Endothelial cell (in vitro differentiated cells): Measurements from ENCODE around the gene MAPK7. TPM values are rescaled to one million over a fixed set of nuclear protein-coding genes. Genes with fewer than 3 reads are reported as not detected.

Source experiments
- DNase-seq: peaks from one replicate; pipeline ENCODE4 v3.0.0; 2021; ENCODE audit warnings: low spot score
- H3K27ac Mint-ChIP-seq: one replicate; pipeline ENCODE4 v1.8.0; 2021; ENCODE audit warnings: mixed read lengths, inconsistent platforms; ENCODE audit not compliant: unreplicated experiment
- H3K27me3 Mint-ChIP-seq: one replicate; pipeline ENCODE4 v1.8.0; 2021; ENCODE audit warnings: mild to moderate bottlenecking, moderate library complexity, mixed read lengths, inconsistent platforms; ENCODE audit not compliant: unreplicated experiment
- H3K36me3 Mint-ChIP-seq: one replicate; pipeline ENCODE4 v1.8.0; 2021; ENCODE audit warnings: mild to moderate bottlenecking, low read depth, mixed read lengths, inconsistent platforms; ENCODE audit not compliant: unreplicated experiment
- H3K4me1 Mint-ChIP-seq: one replicate; pipeline ENCODE4 v1.8.0; 2021; ENCODE audit warnings: mild to moderate bottlenecking, mixed read lengths, inconsistent platforms; ENCODE audit not compliant: unreplicated experiment
- H3K4me3 Mint-ChIP-seq: one replicate; pipeline ENCODE4 v1.8.0; 2021; ENCODE audit warnings: mild to moderate bottlenecking, mixed read lengths, inconsistent platforms; ENCODE audit not compliant: unreplicated experiment
- H3K9me3 Mint-ChIP-seq: one replicate; pipeline ENCODE4 v1.8.0; 2021; ENCODE audit warnings: mixed read lengths, inconsistent platforms; ENCODE audit not compliant: unreplicated experiment
- total RNA-seq: library from RNA; stranded (reverse); fragmentation: NEBNext Ultra II Directional; extraction: Animal tissue kit (Norgen Biotek cat#: 25700); gene quantifications from one replicate; pipeline ENCODE4 v1.2.1, GENCODE V29; 2021; ENCODE audit not compliant: unreplicated experiment
- TF ChIP-seq, protein P1 (sequence below): fragments of 200-600 bp; sonication (generic); IDR thresholded peaks from one replicate; pipeline ENCODE4 v1.5.0; 2021; ENCODE audit warnings: antibody characterized with exemption; ENCODE audit not compliant: unreplicated experiment

Gene MAPK7
- total RNA-seq, 1 donor from 2014 or later = 48.5 TPM

DNA sequence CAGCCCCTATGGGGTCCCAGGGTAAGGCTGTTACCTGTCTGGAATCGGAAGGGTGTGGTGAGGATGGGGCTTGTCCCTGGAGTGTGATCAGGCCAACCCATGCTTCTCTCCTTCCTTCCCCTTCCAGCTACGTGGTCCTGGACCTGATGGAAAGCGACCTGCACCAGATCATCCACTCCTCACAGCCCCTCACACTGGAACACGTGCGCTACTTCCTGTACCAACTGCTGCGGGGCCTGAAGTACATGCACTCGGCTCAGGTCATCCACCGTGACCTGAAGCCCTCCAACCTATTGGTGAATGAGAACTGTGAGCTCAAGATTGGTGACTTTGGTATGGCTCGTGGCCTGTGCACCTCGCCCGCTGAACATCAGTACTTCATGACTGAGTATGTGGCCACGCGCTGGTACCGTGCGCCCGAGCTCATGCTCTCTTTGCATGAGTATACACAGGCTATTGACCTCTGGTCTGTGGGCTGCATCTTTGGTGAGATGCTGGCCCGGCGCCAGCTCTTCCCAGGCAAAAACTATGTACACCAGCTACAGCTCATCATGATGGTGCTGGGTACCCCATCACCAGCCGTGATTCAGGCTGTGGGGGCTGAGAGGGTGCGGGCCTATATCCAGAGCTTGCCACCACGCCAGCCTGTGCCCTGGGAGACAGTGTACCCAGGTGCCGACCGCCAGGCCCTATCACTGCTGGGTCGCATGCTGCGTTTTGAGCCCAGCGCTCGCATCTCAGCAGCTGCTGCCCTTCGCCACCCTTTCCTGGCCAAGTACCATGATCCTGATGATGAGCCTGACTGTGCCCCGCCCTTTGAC, 2.4 kb downstream of the MAPK7 start:
- H3K9me3 Mint-ChIP-seq = no peaks in the 10 kb centered on the region
- peak overlapping the region; percentile 59 for H3K4me3 Mint-ChIP-seq
- H3K27me3 Mint-ChIP-seq = peaks cover 8% of the 10 kb centered on the region
- no peak for DNase-seq
- no peak overlapping the region for H3K27ac Mint-ChIP-seq
- H3K36me3 Mint-ChIP-seq = peaks cover 20% of the 10 kb centered on the region
- H3K4me1 Mint-ChIP-seq = peaks cover 14% of the 10 kb centered on the region
- TF ChIP-seq, protein P1, sequence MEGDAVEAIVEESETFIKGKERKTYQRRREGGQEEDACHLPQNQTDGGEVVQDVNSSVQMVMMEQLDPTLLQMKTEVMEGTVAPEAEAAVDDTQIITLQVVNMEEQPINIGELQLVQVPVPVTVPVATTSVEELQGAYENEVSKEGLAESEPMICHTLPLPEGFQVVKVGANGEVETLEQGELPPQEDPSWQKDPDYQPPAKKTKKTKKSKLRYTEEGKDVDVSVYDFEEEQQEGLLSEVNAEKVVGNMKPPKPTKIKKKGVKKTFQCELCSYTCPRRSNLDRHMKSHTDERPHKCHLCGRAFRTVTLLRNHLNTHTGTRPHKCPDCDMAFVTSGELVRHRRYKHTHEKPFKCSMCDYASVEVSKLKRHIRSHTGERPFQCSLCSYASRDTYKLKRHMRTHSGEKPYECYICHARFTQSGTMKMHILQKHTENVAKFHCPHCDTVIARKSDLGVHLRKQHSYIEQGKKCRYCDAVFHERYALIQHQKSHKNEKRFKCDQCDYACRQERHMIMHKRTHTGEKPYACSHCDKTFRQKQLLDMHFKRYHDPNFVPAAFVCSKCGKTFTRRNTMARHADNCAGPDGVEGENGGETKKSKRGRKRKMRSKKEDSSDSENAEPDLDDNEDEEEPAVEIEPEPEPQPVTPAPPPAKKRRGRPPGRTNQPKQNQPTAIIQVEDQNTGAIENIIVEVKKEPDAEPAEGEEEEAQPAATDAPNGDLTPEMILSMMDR = no peak

DNA sequence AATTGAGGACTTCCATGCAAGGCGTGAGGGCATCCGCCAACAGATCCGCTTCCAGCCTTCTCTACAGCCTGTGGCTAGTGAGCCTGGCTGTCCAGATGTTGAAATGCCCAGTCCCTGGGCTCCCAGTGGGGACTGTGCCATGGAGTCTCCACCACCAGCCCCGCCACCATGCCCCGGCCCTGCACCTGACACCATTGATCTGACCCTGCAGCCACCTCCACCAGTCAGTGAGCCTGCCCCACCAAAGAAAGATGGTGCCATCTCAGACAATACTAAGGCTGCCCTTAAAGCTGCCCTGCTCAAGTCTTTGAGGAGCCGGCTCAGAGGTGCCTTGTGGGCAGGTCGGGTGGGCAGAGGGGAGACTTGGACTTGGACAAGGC, 3.1 kb downstream of the MAPK7 start:
- Mint-ChIP-seq H3K4me1 (peaks cover 14% of the 10 kb centered on the region), H3K27ac (no peak overlapping the region), H3K27me3 (peaks cover 8% of the 10 kb centered on the region), H3K4me3 (no peak overlapping the region), H3K36me3 (peaks cover 20% of the 10 kb centered on the region), H3K9me3 (no peaks in the 10 kb centered on the region)
- TF ChIP-seq, protein P1 = no peak
- DNase-seq = no peak

DNA sequence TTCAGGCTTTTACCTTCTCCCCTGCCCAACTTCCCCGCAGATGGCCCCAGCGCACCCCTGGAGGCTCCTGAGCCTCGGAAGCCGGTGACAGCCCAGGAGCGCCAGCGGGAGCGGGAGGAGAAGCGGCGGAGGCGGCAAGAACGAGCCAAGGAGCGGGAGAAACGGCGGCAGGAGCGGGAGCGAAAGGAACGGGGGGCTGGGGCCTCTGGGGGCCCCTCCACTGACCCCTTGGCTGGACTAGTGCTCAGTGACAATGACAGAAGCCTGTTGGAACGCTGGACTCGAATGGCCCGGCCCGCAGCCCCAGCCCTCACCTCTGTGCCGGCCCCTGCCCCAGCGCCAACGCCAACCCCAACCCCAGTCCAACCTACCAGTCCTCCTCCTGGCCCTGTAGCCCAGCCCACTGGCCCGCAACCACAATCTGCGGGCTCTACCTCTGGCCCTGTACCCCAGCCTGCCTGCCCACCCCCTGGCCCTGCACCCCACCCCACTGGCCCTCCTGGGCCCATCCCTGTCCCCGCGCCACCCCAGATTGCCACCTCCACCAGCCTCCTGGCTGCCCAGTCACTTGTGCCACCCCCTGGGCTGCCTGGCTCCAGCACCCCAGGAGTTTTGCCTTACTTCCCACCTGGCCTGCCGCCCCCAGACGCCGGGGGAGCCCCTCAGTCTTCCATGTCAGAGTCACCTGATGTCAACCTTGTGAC, 3.6 kb downstream of the MAPK7 start:
- peaks cover 8% of the 10 kb centered on the region for H3K27me3 Mint-ChIP-seq
- H3K27ac Mint-ChIP-seq = no peak overlapping the region
- TF ChIP-seq, protein P1 = no peak
- DNase-seq = no peak
- no peaks in the 10 kb centered on the region for H3K9me3 Mint-ChIP-seq
- peaks cover 20% of the 10 kb centered on the region for H3K36me3 Mint-ChIP-seq
- no peak overlapping the region for H3K4me3 Mint-ChIP-seq
- peaks cover 12% of the 10 kb centered on the region for H3K4me1 Mint-ChIP-seq

DNA sequence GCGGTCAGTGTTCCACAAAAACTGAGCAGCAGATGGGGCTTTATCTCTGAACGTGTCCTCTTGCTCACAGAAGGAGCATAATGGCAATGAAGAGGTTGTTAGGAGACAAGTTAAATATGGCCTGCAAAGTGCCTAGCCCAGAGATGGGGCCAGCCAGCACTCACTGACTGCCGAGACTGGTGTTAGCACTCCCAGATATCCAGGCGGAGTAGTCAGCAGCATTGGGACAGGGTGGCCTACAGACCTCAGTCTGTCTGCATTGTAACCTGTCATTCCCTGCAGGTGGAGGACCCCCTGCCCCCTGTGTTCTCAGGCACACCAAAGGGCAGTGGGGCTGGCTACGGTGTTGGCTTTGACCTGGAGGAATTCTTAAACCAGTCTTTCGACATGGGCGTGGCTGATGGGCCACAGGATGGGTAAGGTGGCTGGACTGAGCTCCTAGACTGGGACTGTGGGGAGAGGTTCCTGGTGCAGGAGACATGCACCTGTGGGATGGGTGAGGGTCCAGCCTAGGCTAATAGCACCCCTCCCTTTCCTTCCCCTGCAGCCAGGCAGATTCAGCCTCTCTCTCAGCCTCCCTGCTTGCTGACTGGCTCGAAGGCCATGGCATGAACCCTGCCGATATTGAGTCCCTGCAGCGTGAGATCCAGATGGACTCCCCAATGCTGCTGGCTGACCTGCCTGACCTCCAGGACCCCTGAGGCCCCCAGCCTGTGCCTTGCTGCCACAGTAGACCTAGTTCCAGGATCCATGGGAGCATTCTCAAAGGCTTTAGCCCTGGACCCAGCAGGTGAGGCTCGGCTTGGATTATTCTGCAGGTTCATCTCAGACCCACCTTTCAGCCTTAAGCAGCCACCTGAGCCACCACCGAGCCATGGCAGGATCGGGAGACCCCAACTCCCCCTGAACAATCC, 4.5 kb downstream of the MAPK7 start:
- Mint-ChIP-seq H3K4me1 (peaks cover 10% of the 10 kb centered on the region), H3K9me3 (no peaks in the 10 kb centered on the region), H3K36me3 (peaks cover 15% of the 10 kb centered on the region), H3K27ac (no peak overlapping the region), H3K4me3 (no peak overlapping the region), H3K27me3 (peaks cover 8% of the 10 kb centered on the region)
- TF ChIP-seq, protein P1 = no peak
- no peak for DNase-seq
